ENCODE results near the gene CHST2. TPM values are rescaled to one million over a fixed set of nuclear protein-coding genes. Genes with fewer than 3 reads are reported as not detected.
"Not testable (repeated sequence)": the region's sequence is repeated elsewhere in the genome, so short reads cannot be mapped to it uniquely, and the experiment has no call there.

CHST2 gene
- polyA plus RNA-seq (2011; rRNA removed) (0.38 and 0.39 TPM in 2 replicates), polyA minus RNA-seq (2011; rRNA and poly(A)+ RNA removed) (0.41 and 0.43 TPM in 2 replicates)

- Histone ChIP-seq H3K36me3 (ENCODE audit: control insufficient read depth, insufficient read depth, low read length) (no peaks in the 10 kb centered on the region), H3K27me3 (ENCODE audit: control insufficient read depth, insufficient read depth, low read length) (no peaks in the 10 kb centered on the region; the same call in none of the 2 replicates), H3K4me3 (ENCODE audit: low read depth, low read length) (peak within 1 kb of the TSS; percentile 82)
- CTCF ChIA-PET: interaction anchor here (1.0 to 2.8 kb wide), 3 partner anchors 229 to 555 kb away, joined by 5 to 12 read pairs (median 7); no protein-coding TSS in a partner anchor
- no peak for DNase-seq (ENCODE audit: low read depth)
- POLR2A ChIA-PET: no interaction called here
- TF ChIP-seq CTCF (IDR thresholded peaks at IDR 0.05; ENCODE audit: insufficient read depth, low read depth, low read length): peak; percentile 25; the same call in 1 of the 2 replicates
Observed at GRCh38 chr3:143119009-143119914, at the start of gene CHST2. TSS of gene CHST2 (plus strand) at chr3:143119771. CDS start at chr3:143120817, 1,046 bp downstream.

GRCh38 chr3:143070977-143071551, 48.5 kb upstream of the CHST2 start:
- no peaks in the 10 kb centered on the region for H3K36me3 ChIP-seq (ENCODE audit: control insufficient read depth, insufficient read depth, low read length)
- POLR2A ChIA-PET: interaction anchor here (0.5 to 0.6 kb wide), 2 partner anchors 30 to 68 kb away, joined by 3 read pairs; no protein-coding TSS in a partner anchor
- no peak overlapping the region for H3K4me3 ChIP-seq (ENCODE audit: low read depth, low read length)
- no peaks in the 10 kb centered on the region for H3K27me3 ChIP-seq (ENCODE audit: control insufficient read depth, insufficient read depth, low read length)
- CTCF ChIA-PET: interaction anchor here (1.3 to 1.6 kb wide), 2 partner anchors 10 to 604 kb away, joined by 3 to 4 read pairs; no protein-coding TSS in a partner anchor
- TF ChIP-seq CTCF (IDR thresholded peaks at IDR 0.05; ENCODE audit: insufficient read depth, low read depth, low read length): peak; percentile 8; the same call in 1 of the 2 replicates
- peak; percentile 84 for DNase-seq (ENCODE audit: low read depth)

- TF ChIP-seq CTCF (IDR thresholded peaks at IDR 0.05; ENCODE audit: insufficient read depth, low read depth, low read length): no peak
- ChIA-PET CTCF (interaction anchor here (1.3 to 1.6 kb wide), 2 partner anchors 9 to 603 kb away, joined by 3 to 4 read pairs; no protein-coding TSS in a partner anchor), POLR2A (no interaction called here)
- Histone ChIP-seq H3K27me3 (ENCODE audit: control insufficient read depth, insufficient read depth, low read length) (no peaks in the 10 kb centered on the region), H3K4me3 (ENCODE audit: low read depth, low read length) (no peak overlapping the region), H3K36me3 (ENCODE audit: control insufficient read depth, insufficient read depth, low read length) (no peaks in the 10 kb centered on the region)
- no peak for DNase-seq (ENCODE audit: low read depth)
Observed at GRCh38 chr3:143071776-143072175, 47.8 kb upstream of the CHST2 start.

GRCh38 chr3:143072298-143073020, 47.1 kb upstream of the CHST2 start:
- H3K36me3 ChIP-seq (ENCODE audit: control insufficient read depth, insufficient read depth, low read length); H3K4me3 ChIP-seq (ENCODE audit: low read depth, low read length); POLR2A ChIA-PET; DNase-seq (ENCODE audit: low read depth); H3K27me3 ChIP-seq (ENCODE audit: control insufficient read depth, insufficient read depth, low read length): not testable (repeated sequence)
- CTCF ChIA-PET: interaction anchor here (1.6 kb wide), 1 partner anchor 602 kb away, joined by 3 read pairs; no protein-coding TSS in a partner anchor

GRCh38 chr3:143073541-143073940, 46.0 kb upstream of the CHST2 start:
- H3K27me3 ChIP-seq (ENCODE audit: control insufficient read depth, insufficient read depth, low read length); DNase-seq (ENCODE audit: low read depth); H3K36me3 ChIP-seq (ENCODE audit: control insufficient read depth, insufficient read depth, low read length); H3K4me3 ChIP-seq (ENCODE audit: low read depth, low read length); CTCF ChIA-PET; POLR2A ChIA-PET: not testable (repeated sequence)

GRCh38 chr3:143073983-143074382, 45.6 kb upstream of the CHST2 start:
- H3K27me3 ChIP-seq (ENCODE audit: control insufficient read depth, insufficient read depth, low read length); H3K36me3 ChIP-seq (ENCODE audit: control insufficient read depth, insufficient read depth, low read length); H3K4me3 ChIP-seq (ENCODE audit: low read depth, low read length); DNase-seq (ENCODE audit: low read depth); CTCF ChIA-PET; POLR2A ChIA-PET: not testable (repeated sequence)

All from BJ (cell line).